ENCODE data around the gene KRTAP10-12.
"Not testable (repeated sequence)": the region's sequence is repeated elsewhere in the genome, so short reads cannot be mapped to it uniquely, and the experiment has no call there.

The KRTAP10-12 gene

GRCh38 chr21:44697172-44697810 is at the start of gene KRTAP10-12:
Gene KRTAP10-12, plus strand, starts transcription at chr21:44697172. Its CDS starts 30 bp downstream, at chr21:44697202.
- not testable (repeated sequence) for ATAC-seq

DNA sequence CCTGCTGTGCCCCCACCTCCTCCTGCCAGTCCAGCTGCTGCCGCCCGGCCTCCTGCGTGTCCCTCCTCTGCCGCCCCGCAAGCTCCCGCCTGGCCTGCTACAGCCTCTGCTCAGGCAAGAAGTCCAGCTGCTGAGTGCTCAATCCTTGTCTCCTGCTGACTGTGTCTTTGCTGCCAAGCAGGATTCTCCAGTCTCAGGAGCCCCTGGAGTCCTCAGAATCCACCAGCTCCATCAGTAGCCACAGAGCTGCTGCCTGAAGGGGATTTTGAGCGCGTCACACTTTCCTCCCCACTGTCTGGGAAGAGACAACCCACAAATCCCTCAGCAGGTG is 49.8 kb upstream of the KRTAP10-12 start:
- no peak; the same call in 2 of the 3 replicates for ATAC-seq
- TF ChIP-seq RARB (CRISPR knock-in tag; IDR thresholded peaks at IDR 0.05), result no peak
- no peak for TF ChIP-seq ZC3H10 (CRISPR knock-in tag; IDR thresholded peaks at IDR 0.05)
- no peak for TF ChIP-seq ZFP3 (CRISPR knock-in tag; IDR thresholded peaks at IDR 0.05)
- TF ChIP-seq TOX (CRISPR knock-in tag; IDR thresholded peaks at IDR 0.05; ENCODE audit: borderline replicate concordance), result no peak
- no peak for TF ChIP-seq ZNF565 (CRISPR knock-in tag; conservative IDR thresholded peaks at IDR 0.05; ENCODE audit: low read depth)
- no peak for TF ChIP-seq TCF4 (CRISPR knock-in tag; IDR thresholded peaks at IDR 0.05; ENCODE audit: borderline replicate concordance)
- no peak for TF ChIP-seq ARNTL (CRISPR knock-in tag; IDR thresholded peaks at IDR 0.05; ENCODE audit: borderline replicate concordance, low read depth)
- no peak for TF ChIP-seq ZNF70 (CRISPR knock-in tag; IDR thresholded peaks at IDR 0.05)
- no peak for TF ChIP-seq ISL1 (CRISPR knock-in tag; IDR thresholded peaks at IDR 0.05)
- TF ChIP-seq CSDC2 (CRISPR knock-in tag; IDR thresholded peaks at IDR 0.05), result no peak

DNA sequence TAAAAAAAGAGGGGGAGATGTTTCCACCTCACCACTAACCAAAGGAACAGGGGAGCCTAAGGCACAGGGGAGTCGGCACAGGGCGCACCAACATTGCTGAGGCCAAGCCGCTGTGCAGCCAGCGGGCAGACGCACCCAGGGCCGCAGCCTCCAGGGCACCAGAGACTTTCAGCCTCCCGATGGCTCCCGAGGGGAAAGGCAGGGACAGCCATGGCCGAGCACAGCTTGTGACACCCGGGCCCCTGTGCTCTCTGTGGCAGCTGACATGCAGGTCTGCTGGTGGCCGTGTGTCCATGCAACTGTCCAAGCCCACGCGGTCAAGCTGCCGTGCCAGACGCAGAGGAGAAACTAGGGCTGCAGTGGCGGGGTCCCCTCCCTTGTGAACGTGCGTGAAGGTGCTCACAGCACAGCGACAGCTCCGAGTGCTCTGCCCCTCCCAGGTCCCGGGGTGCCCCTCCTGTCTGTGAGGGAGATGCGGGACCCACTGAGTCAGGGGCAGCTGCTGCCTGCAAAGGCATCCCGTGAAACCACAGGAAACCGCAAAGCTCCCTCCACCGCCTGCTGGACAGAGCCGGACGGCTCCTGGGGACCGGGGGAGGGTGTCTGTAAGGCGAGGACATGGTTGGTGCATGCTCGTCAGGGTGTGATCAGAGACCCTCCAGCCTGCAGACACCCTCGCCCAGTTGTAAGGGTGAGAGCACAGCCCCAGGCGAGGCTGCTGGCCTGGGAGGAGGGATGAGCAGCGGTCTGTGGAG is 48.2 kb upstream of the KRTAP10-12 start:
- TF ChIP-seq ARNTL (CRISPR knock-in tag; IDR thresholded peaks at IDR 0.05; ENCODE audit: borderline replicate concordance, low read depth), result no peak
- no peak for TF ChIP-seq TOX (CRISPR knock-in tag; IDR thresholded peaks at IDR 0.05; ENCODE audit: borderline replicate concordance)
- TF ChIP-seq BACH2 (CRISPR knock-in tag; IDR thresholded peaks at IDR 0.05; ENCODE audit: borderline replicate concordance), result no peak
- no peak for TF ChIP-seq PPARA (CRISPR knock-in tag; IDR thresholded peaks at IDR 0.05; ENCODE audit: borderline replicate concordance)
- no peak for TF ChIP-seq ZNF8 (CRISPR knock-in tag; IDR thresholded peaks at IDR 0.05)
- no peak for TF ChIP-seq ZFP3 (CRISPR knock-in tag; IDR thresholded peaks at IDR 0.05)
- no peak for TF ChIP-seq ZC3H10 (CRISPR knock-in tag; IDR thresholded peaks at IDR 0.05)
- ATAC-seq, result no peak; the same call in 2 of the 3 replicates

GRCh38 chr21:44649521-44650100 is 47.4 kb upstream of the KRTAP10-12 start:
- ATAC-seq, result no peak
- TF ChIP-seq ZC3H10 (CRISPR knock-in tag; IDR thresholded peaks at IDR 0.05) (no peak), CSDC2 (CRISPR knock-in tag; IDR thresholded peaks at IDR 0.05) (no peak)

DNA sequence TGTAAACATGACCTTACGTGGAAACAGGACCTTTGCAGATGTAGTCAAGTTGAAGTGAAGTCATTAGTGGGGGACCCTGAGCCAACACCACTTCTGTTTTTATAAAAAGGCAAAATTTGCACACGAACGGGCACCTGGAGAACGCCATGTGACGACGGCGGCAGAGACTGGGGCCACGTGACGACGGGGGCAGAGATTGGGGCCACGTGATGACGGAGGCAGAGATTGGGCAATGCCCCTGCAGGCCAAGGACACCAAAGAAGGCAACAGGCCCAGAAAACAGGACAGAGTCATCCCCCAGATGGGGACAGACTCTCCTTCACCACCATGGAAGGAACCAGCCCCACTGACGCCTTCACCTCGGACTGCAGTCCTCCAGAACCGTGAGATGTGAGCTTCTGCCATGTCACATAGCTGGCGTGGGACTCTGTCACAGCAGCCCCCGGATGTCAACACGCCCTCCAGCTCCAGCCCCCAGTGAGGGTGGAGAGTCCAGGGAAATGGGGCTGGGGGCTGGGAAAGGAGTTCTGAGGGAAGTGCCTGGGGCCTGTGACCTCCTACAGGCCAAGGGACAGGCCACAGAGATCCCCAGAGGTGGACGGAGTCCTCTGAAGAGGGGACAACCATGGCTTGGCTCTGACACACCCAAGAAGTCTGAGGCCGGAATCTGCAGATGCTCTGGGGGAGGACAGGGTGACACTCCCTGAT is 46.6 kb upstream of the KRTAP10-12 start:
- TF ChIP-seq CSDC2 (CRISPR knock-in tag; IDR thresholded peaks at IDR 0.05) (no peak), OSR1 (CRISPR knock-in tag; IDR thresholded peaks at IDR 0.05) (no peak), PPARA (CRISPR knock-in tag; IDR thresholded peaks at IDR 0.05; ENCODE audit: borderline replicate concordance) (no peak), PATZ1 (CRISPR knock-in tag; IDR thresholded peaks at IDR 0.05; ENCODE audit: borderline replicate concordance) (no peak), ZNF565 (CRISPR knock-in tag; conservative IDR thresholded peaks at IDR 0.05; ENCODE audit: low read depth) (no peak), ARNTL (CRISPR knock-in tag; IDR thresholded peaks at IDR 0.05; ENCODE audit: borderline replicate concordance, low read depth) (no peak), ZC3H10 (CRISPR knock-in tag; IDR thresholded peaks at IDR 0.05) (no peak), ZNF70 (CRISPR knock-in tag; IDR thresholded peaks at IDR 0.05) (no peak), BACH2 (CRISPR knock-in tag; IDR thresholded peaks at IDR 0.05; ENCODE audit: borderline replicate concordance) (no peak), POU6F1 (CRISPR knock-in tag; IDR thresholded peaks at IDR 0.05; ENCODE audit: borderline replicate concordance, low read depth) (no peak)
- TF ChIP-seq, protein P1, sequence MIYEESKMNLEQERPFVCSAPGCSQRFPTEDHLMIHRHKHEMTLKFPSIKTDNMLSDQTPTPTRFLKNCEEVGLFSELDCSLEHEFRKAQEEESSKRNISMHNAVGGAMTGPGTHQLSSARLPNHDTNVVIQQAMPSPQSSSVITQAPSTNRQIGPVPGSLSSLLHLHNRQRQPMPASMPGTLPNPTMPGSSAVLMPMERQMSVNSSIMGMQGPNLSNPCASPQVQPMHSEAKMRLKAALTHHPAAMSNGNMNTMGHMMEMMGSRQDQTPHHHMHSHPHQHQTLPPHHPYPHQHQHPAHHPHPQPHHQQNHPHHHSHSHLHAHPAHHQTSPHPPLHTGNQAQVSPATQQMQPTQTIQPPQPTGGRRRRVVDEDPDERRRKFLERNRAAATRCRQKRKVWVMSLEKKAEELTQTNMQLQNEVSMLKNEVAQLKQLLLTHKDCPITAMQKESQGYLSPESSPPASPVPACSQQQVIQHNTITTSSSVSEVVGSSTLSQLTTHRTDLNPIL (CRISPR knock-in tag; IDR thresholded peaks at IDR 0.05; ENCODE audit: low read depth), result no peak
- no peak for ATAC-seq

Data from SK-N-SH treated with all-trans-retinoic acid at 6 μM for 48 hours (cell line).